SK-N-MC (cell line): ENCODE data around the gene MAGEA4.

Experiments
- EZH2 ChIP-seq: fragments of 200-600 bp; sonication (generic); IDR thresholded peaks from one replicate; pipeline ENCODE4 v1.6.1; 2017; ENCODE audit warnings: antibody characterized with exemption
- FOXP2 ChIP-seq: optimal IDR thresholded peaks from 2 replicates; pipeline ENCODE3; 2011; ENCODE audit warnings: mild to moderate bottlenecking, moderate library complexity; ENCODE audit not compliant: insufficient read depth; ENCODE audit errors: extremely low read length, control extremely low read depth
- POLR2AphosphoS5 ChIP-seq: IDR thresholded peaks from 2 replicates; pipeline ENCODE4 v1.6.1; 2012; ENCODE audit warnings: mild to moderate bottlenecking, low read depth, low read length, borderline replicate concordance

- TF ChIP-seq POLR2AphosphoS5 (no peak), EZH2 (no peak), FOXP2 (no peak)
Measured at GRCh38 chrX:151938172-151938571, 25.5 kb downstream of the MAGEA4 start.
